IPS DF 6.9 (cell line): ENCODE data around the gene CD3G.
"Not testable (repeated sequence)": the region's sequence is repeated elsewhere in the genome, so short reads cannot be mapped to it uniquely, and the experiment has no call there.

ENCODE experiments used
- DNase-seq: peaks from one replicate; pipeline ENCODE4 v3.0.0-alpha.2; 2013; ENCODE audit warnings: low read depth, low spot score
- H3K27ac ChIP-seq: one replicate; pipeline ENCODE4 v1.5.1; 2013; ENCODE audit warnings: low read length, control low read depth
- H3K27me3 ChIP-seq: 2 replicates; pipeline ENCODE4 v1.6.1; 2013; ENCODE audit warnings: mild to moderate bottlenecking, low read length; ENCODE audit not compliant: control insufficient read depth, insufficient read depth
- H3K36me3 ChIP-seq: 2 replicates; pipeline ENCODE4 v1.6.1; 2013; ENCODE audit warnings: low read length; ENCODE audit not compliant: control insufficient read depth, insufficient read depth
- H3K4me1 ChIP-seq: 2 replicates; pipeline ENCODE4 v1.6.1; 2013; ENCODE audit warnings: low read length; ENCODE audit not compliant: control insufficient read depth, insufficient read depth
- H3K4me3 ChIP-seq: 2 replicates; pipeline ENCODE4 v1.5.1; 2013; ENCODE audit warnings: mild to moderate bottlenecking, low read length
- H3K9me3 ChIP-seq: 2 replicates; pipeline ENCODE4 v1.6.1; 2013; ENCODE audit warnings: low read length, inconsistent platforms; ENCODE audit not compliant: control insufficient read depth, insufficient read depth
- WGBS: extraction: QIAGEN DNeasy Blood & Tissue Kit; methylation state at CpG from one replicate; pipeline ENCODE4 v1.1.7; 2013; ENCODE audit warnings: mixed read lengths, missing lambda C conversion rate; ENCODE audit not compliant: insufficient read length, insufficient coverage; 5-methylcytosine and 5-hydroxymethylcytosine counted together

CD3G gene

GRCh38 chr11:118343981-118344515 is at the start of gene CD3G:
Gene CD3G, plus strand, starts transcription at chr11:118344344. Its CDS starts 80 bp downstream, at chr11:118344424.
- no CpG with 5 or more reads among the region's 6 CpGs for WGBS
- Histone ChIP-seq H3K9me3 (no peaks in the 10 kb centered on the region), H3K27me3 (no peaks in the 10 kb centered on the region), H3K36me3 (no peaks in the 10 kb centered on the region), H3K4me1 (no peaks in the 10 kb centered on the region), H3K27ac (no peak within 1 kb of the TSS), H3K4me3 (no peak within 1 kb of the TSS)
- no peak for DNase-seq

- Histone ChIP-seq H3K27ac (no peak overlapping the region), H3K9me3 (no peaks in the 10 kb centered on the region), H3K4me1 (no peaks in the 10 kb centered on the region), H3K4me3 (no peak overlapping the region), H3K27me3 (no peaks in the 10 kb centered on the region), H3K36me3 (no peaks in the 10 kb centered on the region)
- DNase-seq, result no peak
- WGBS, result no CpG with 5 or more reads among the region's 5 CpGs
Observed at GRCh38 chr11:118295199-118295598, 48.9 kb upstream of the CD3G start.

GRCh38 chr11:118295815-118296454 is 48.2 kb upstream of the CD3G start:
- Histone ChIP-seq H3K9me3 (no peaks in the 10 kb centered on the region), H3K4me1 (no peaks in the 10 kb centered on the region), H3K4me3 (no peak overlapping the region), H3K27ac (no peak overlapping the region), H3K36me3 (no peaks in the 10 kb centered on the region), H3K27me3 (no peaks in the 10 kb centered on the region)
- WGBS, result no CpG with 5 or more reads among the region's 3 CpGs
- DNase-seq, result no peak

GRCh38 chr11:118301600-118302195 is 42.4 kb upstream of the CD3G start:
- no peaks in the 10 kb centered on the region for H3K27me3 ChIP-seq
- DNase-seq, result no peak
- no peaks in the 10 kb centered on the region for H3K36me3 ChIP-seq
- no peaks in the 10 kb centered on the region for H3K9me3 ChIP-seq
- no peak overlapping the region for H3K27ac ChIP-seq
- no peak overlapping the region for H3K4me3 ChIP-seq
- WGBS, result no CpG with 5 or more reads among the region's 8 CpGs
- H3K4me1 ChIP-seq, result no peaks in the 10 kb centered on the region

GRCh38 chr11:118304227-118304567 is 39.9 kb upstream of the CD3G start:
- Histone ChIP-seq H3K27me3 (no peaks in the 10 kb centered on the region), H3K36me3 (no peaks in the 10 kb centered on the region), H3K27ac (no peak overlapping the region), H3K4me3 (no peak overlapping the region), H3K9me3 (no peaks in the 10 kb centered on the region), H3K4me1 (no peaks in the 10 kb centered on the region)
- WGBS, result no CpG with 5 or more reads among the region's 1 CpG
- no peak for DNase-seq

- H3K27me3 ChIP-seq, result no peaks in the 10 kb centered on the region
Observed at GRCh38 chr11:118304568-118305248, 39.4 kb upstream of the CD3G start, which contains the start of gene CD3E. Gene CD3E, plus strand, starts transcription at chr11:118304730. Its CDS starts 223 bp downstream, at chr11:118304953.

GRCh38 chr11:118305726-118306125 is 38.4 kb upstream of the CD3G start:
- no peaks in the 10 kb centered on the region for H3K36me3 ChIP-seq
- H3K9me3 ChIP-seq, result no peaks in the 10 kb centered on the region
- H3K27me3 ChIP-seq, result no peaks in the 10 kb centered on the region
- H3K4me1 ChIP-seq, result no peaks in the 10 kb centered on the region
- WGBS, result no CpG with 5 or more reads among the region's 8 CpGs
- H3K27ac ChIP-seq, result no peak overlapping the region
- no peak for DNase-seq
- H3K4me3 ChIP-seq, result no peak overlapping the region

More at GRCh38 chr11:118304568-118305248, 39.4 kb upstream of the CD3G start, which contains the start of gene CD3E:
- Histone ChIP-seq H3K36me3 (no peaks in the 10 kb centered on the region), H3K27ac (no peak within 1 kb of the TSS), H3K4me3 (no peak within 1 kb of the TSS), H3K9me3 (no peaks in the 10 kb centered on the region), H3K4me1 (no peaks in the 10 kb centered on the region)
- DNase-seq, result no peak
- no CpG with 5 or more reads among the region's 8 CpGs for WGBS

GRCh38 chr11:118306556-118306955 is 37.6 kb upstream of the CD3G start:
- no peaks in the 10 kb centered on the region for H3K36me3 ChIP-seq
- H3K4me3 ChIP-seq, result no peak overlapping the region
- no peak overlapping the region for H3K27ac ChIP-seq
- no CpG with 5 or more reads among the region's 2 CpGs for WGBS
- no peaks in the 10 kb centered on the region for H3K9me3 ChIP-seq
- no peak for DNase-seq
- H3K27me3 ChIP-seq, result no peaks in the 10 kb centered on the region
- no peaks in the 10 kb centered on the region for H3K4me1 ChIP-seq

GRCh38 chr11:118308995-118309528 is 35.1 kb upstream of the CD3G start:
- H3K4me3 ChIP-seq, DNase-seq, H3K9me3 ChIP-seq, H3K27ac ChIP-seq, H3K4me1 ChIP-seq, H3K36me3 ChIP-seq, H3K27me3 ChIP-seq: not testable (repeated sequence)
- no CpG with 5 or more reads among the region's 5 CpGs for WGBS

GRCh38 chr11:118310271-118310670 is 33.9 kb upstream of the CD3G start:
- WGBS, result no CpG with 5 or more reads among the region's 3 CpGs

More at GRCh38 chr11:118310271-118310670, 33.9 kb upstream of the CD3G start:
- Histone ChIP-seq H3K27ac (no peak overlapping the region), H3K9me3 (no peaks in the 10 kb centered on the region), H3K36me3 (no peaks in the 10 kb centered on the region), H3K4me3 (no peak overlapping the region), H3K4me1 (no peaks in the 10 kb centered on the region; the same call in 1 of the 2 replicates), H3K27me3 (no peaks in the 10 kb centered on the region)
- DNase-seq, result no peak
